AG20443 (cell line): Measurements from ENCODE around the gene SMIM44.
"Not testable (repeated sequence)": the region's sequence is repeated elsewhere in the genome, so short reads cannot be mapped to it uniquely, and the experiment has no call there.

Experiments used
- DNase-seq: peaks from one replicate; pipeline ENCODE4 v3.0.0; 2012; ENCODE audit warnings: low spot score, mixed read lengths

The SMIM44 gene

DNA sequence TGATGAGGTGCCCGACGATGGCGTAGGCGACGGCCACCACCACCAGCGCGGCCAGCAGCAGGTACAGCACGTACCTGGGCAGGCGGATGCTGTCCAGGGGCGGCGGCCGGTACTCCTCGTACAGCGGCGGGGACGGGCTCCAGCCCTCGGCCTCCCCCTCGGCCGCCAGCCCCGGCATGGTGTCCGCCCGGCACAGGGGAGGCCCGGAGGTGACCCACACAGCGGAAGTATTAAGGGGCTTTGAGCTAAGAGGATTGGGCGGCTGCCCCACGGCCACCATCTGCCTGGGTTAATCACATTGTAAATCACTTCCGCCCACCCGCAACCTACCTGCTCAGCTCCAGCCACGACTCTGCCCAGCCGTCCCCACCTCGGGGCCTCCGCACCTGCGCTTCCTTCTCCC lies at the start of gene SMIM44:
SMIM44 (minus strand) TSS at position 216 of the 403 bp plus-strand sequence; CDS start at position 178, 38 bp downstream.
- no peak for DNase-seq

- DNase-seq, result no peak
Measured at GRCh38 chr19:3533033-3533432, 49.8 kb upstream of the SMIM44 start.

GRCh38 chr19:3532154-3532786 lies 49.0 kb upstream of the SMIM44 start:
- DNase-seq, result no peak

DNA sequence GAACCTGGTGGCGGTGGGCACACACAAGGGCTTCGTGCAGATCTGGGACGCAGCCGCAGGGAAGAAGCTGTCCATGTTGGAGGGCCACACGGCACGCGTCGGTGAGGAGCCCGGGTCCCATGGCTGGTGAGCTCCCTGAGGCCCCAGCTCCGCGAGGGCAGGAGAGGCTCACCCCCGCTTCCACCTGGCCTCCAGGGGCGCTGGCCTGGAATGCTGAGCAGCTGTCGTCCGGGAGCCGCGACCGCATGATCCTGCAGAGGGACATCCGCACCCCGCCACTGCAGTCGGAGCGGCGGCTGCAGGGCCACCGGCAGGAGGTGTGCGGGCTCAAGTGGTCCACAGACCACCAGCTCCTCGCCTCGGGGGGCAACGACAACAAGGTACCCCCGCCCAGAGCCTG lies 48.5 kb upstream of the SMIM44 start:
- no peak for DNase-seq

- DNase-seq, result no peak
Measured at GRCh38 chr19:3530389-3530788, 47.1 kb upstream of the SMIM44 start.

GRCh38 chr19:3529299-3529698 lies 46.1 kb upstream of the SMIM44 start:
- not testable (repeated sequence) for DNase-seq

GRCh38 chr19:3528539-3529211 lies 45.4 kb upstream of the SMIM44 start:
- no peak for DNase-seq

DNA sequence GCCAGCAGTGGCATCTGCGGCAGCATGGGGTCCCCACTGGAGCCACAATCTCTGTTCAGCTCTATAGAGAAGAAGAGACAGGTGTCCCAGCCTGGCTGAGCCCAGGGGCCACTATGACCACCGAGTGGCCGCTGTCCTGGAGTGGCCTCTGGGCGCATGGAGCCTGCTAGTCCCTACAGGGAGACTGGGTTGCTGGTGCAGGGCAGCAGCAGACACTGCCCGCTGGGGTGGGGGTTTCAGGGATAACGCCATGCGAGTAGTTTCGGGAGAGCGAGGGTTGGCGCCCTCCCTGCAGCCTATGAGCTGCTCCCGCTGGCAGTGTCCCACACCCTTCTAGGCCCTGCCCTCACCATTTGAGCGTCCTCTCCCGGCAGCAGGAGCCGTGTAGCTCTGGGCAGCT lies 44.8 kb upstream of the SMIM44 start:
- DNase-seq, result no peak

- DNase-seq, result no peak
Measured at GRCh38 chr19:3527238-3527910, 44.1 kb upstream of the SMIM44 start.

DNA sequence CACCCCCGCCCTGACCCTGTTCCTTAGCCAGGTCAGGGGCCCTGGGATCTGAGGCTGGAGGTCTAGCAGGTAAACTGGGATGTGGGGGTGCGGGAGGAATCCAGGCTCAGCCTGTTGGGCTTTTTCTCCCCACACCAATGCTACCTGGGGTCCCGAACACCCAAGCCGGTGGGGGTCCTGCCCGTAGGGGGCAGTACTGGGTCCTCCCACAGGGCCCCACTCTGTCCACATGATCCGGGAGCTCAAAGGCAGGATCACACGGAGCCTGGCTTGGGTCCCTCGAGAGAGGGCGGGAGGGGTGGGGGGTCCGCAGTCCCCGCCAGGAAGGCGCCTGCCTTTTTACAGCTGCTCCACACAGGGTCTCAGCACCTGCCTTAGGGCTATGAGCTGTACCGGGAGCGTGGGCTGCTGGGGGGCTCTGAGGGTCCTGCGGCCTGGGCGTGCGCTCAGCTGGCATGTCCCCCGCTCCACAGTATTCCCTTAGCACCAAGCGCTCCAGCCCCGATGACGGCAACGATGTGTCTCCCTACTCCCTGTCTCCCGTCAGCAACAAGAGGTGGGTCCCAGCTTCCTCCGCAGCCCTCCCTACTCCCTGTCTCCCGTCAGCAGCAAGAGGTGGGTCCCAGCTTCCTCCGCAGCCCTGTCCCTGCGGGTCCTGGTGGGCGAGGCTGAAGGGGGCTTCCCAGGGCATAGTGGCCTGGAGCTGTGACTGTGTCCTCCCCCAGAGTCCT lies 43.4 kb upstream of the SMIM44 start:
- DNase-seq, result no peak

GRCh38 chr19:3524904-3525451 lies 41.7 kb upstream of the SMIM44 start:
- no peak for DNase-seq

- no peak for DNase-seq
Measured at GRCh38 chr19:3524078-3524842, 41.0 kb upstream of the SMIM44 start.

DNA sequence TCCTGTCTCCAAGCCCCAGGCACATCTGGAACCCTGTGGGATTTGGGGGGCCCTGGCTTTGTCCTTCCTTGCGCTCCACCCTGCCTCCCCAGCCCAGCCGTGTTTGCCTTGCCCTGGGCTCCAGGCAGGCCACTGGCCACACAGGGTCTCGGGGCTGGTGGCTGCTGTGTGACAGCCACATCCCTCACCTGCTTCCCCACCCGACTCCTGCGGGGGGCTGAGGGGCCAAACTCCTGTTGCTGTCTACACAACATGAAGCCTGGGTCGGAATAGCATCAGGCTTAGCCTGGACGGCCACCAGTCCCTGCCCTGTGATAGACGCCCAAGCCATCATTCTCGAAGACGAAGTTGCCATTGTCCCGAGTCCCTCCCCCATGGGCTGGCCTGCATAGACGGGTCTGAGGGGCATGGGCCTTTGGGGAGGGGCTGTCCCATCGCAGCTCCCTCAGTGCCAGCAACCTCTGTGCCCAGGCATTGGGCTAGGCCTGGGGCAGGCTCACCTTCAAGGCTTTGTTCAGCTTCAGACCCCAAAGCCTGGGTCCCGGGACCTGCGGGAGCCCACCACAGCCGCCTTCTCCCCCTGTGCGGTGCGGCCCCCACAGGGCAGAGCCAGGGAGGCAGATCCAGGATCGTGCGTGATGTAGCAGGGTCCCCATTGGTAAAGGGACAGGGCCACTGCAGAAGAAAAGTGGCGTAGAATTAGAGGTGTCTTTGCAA lies 40.3 kb upstream of the SMIM44 start:
- DNase-seq, result no peak

- DNase-seq, result no peak
Measured at GRCh38 chr19:3522421-3523360, 39.5 kb upstream of the SMIM44 start.

DNA sequence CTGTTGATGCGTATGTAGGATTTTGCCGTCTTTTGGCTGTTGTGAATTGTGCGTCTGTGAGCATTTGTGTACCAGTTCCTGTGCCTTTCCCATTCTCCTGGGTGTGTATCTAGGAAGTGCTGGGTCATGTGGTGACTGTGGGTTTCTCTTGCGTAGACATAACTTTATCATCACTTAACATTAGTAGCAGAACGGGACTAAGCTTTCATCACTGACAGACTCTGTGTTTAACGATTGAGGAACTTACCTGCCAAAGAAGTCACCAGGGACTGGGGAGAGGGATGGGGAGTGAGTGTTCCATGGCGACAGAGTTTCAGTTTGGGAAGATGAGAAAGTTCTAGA lies 37.8 kb upstream of the SMIM44 start:
- no peak for DNase-seq

GRCh38 chr19:3520166-3521103 lies 37.2 kb upstream of the SMIM44 start:
- no peak for DNase-seq

GRCh38 chr19:3519126-3519525 lies 35.9 kb upstream of the SMIM44 start:
- DNase-seq, result no peak

- no peak for DNase-seq
Measured at GRCh38 chr19:3518659-3519058, 35.4 kb upstream of the SMIM44 start.

DNA sequence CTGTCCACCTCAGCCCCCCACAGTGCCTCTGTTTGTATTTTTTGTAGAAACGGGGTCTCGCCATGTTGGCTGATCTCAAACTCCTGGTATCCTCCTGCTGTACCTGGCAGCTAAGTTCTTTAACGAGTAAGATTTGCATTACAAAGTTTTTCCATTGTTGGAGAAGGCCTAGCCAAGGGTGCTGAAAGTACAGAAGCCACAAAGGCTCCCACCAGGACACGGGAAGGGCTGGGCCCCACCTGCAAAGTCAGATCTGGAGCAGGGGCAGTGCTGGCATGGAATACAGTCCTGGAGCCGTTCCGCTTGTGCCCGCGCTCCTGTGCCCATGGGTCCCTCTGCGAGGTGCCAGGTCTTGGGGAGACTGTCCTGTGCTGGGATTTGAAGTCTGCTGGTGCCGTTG lies 35.0 kb upstream of the SMIM44 start:
- no peak for DNase-seq
